ENCODE data around the gene MAML1.

MAML1 gene

DNA sequence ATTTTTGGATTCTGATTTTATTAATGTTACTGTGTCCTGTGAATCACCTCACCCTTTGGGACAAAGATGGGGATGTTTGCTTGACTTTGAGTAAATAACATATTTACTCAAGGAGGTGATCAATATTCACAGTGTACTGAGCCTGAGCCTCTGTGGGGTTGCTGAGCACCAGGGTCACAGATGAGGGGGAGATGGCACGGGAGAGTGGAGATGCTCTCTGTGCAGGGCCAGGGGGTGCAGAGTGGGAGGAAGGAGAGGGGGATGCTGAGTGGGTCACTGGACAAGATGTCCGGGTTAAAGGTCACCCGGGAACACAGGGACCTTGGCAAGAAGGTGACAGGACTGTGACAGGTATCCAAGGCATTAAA is 92.1 kb downstream of the MAML1 start:
- no peak for DNase-seq (ENCODE audit: low spot score)

DNA sequence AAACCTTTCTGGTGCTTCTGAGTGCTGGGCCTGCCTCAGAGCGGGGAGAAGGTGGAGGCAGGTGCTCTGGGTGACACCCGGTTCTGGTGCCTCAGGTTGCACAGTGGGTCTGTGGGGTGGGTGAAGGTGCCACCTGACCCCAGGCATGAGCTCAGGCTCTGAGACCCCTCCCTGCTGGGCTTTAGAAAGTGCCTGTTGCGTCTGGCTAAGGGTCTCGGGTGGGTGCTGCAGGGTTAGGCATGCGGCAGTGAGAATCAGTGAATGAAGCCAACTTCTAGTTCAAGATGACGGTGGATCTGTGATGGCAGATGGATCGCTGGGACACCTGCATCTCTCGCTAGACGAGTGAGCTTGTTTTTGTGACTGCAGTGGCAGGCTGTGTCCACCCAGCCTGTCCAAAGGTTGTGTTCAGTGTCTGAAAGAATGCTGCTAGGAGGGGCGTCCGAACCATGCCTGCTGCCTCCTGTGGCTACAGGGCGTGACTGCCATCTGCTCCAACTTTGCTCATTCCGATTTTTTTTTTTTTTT is 93.1 kb downstream of the MAML1 start:
- DNase-seq (ENCODE audit: low spot score) = no peak

Measured in left forelimb (tissue), 1 donor.